Coronary artery (tissue), 2 donors: ENCODE data around the gene FAM20B.

ENCODE experiments used
- DNase-seq: peaks from one replicate; pipeline ENCODE4 v3.0.0-alpha.2; 2017; ENCODE audit warnings: low spot score
- H3K27ac ChIP-seq, 2 donors: fragments of 200-600 bp; sonication (generic); one replicate each; pipeline ENCODE4 v1.5.1; 2016 to 2019
- H3K4me3 ChIP-seq: fragments of 200-600 bp; sonication (generic); 2 replicates; pipeline ENCODE4 v1.5.1; 2016; ENCODE audit warnings: mild to moderate bottlenecking, moderate library complexity
- CTCF ChIP-seq: fragments of 200-600 bp; sonication (generic); IDR thresholded peaks from one replicate; pipeline ENCODE4 v1.5.1; 2019; ENCODE audit warnings: antibody characterized with exemption

The FAM20B gene

GRCh38 chr1:179094818-179095217, 69.1 kb downstream of the FAM20B start:
- no peak overlapping the region for H3K27ac ChIP-seq
- TF ChIP-seq CTCF, result no peak

GRCh38 chr1:179095377-179095776, 69.7 kb downstream of the FAM20B start:
- no peak for DNase-seq
- Histone ChIP-seq H3K27ac (no peak overlapping the region), H3K4me3 (no peak overlapping the region)
- no peak for TF ChIP-seq CTCF

More at GRCh38 chr1:179094818-179095217, 69.1 kb downstream of the FAM20B start:
- no peak overlapping the region for H3K4me3 ChIP-seq
- no peak for DNase-seq

- TF ChIP-seq CTCF, result no peak
- H3K4me3 ChIP-seq, result no peak overlapping the region
- no peak overlapping the region for H3K27ac ChIP-seq
- no peak for DNase-seq
These were observed 70.2 kb downstream of the FAM20B start for GRCh38 chr1:179095924-179096323.

GRCh38 chr1:179099891-179100290, 74.2 kb downstream of the FAM20B start:
- no peak overlapping the region for H3K27ac ChIP-seq
- DNase-seq, result no peak
- TF ChIP-seq CTCF, result no peak
- H3K4me3 ChIP-seq, result no peak overlapping the region

- no peak overlapping the region for H3K4me3 ChIP-seq
- H3K27ac ChIP-seq, result no peak overlapping the region
- no peak for TF ChIP-seq CTCF
- no peak for DNase-seq
These were observed 75.9 kb downstream of the FAM20B start for GRCh38 chr1:179101566-179101965.

- no peak overlapping the region for H3K4me3 ChIP-seq
- TF ChIP-seq CTCF, result no peak
- DNase-seq, result no peak
- no peak overlapping the region for H3K27ac ChIP-seq
These were observed 78.3 kb downstream of the FAM20B start for GRCh38 chr1:179103999-179104398.

- no peak overlapping the region for H3K4me3 ChIP-seq
- no peak for TF ChIP-seq CTCF
- no peak overlapping the region for H3K27ac ChIP-seq
- no peak for DNase-seq
These were observed 79.0 kb downstream of the FAM20B start for GRCh38 chr1:179104611-179105250.
